PC-3 (cell line): ENCODE data around the gene CASTOR1. TPM values are rescaled to one million over a fixed set of nuclear protein-coding genes. Genes with fewer than 3 reads are reported as not detected.

Experiments
- ATAC-seq: fragments of 200-7000 bp; cut with Tn5 transposase; 2 replicates; pipeline ENCODE4 v1.9.1; 2020; ENCODE audit warnings: mild to moderate bottlenecking, moderate library complexity
- BruUV-seq: library from RNA; stranded (reverse); fragments of 400-500 nt; replicated peaks from 2 replicates; lab custom pipeline; 2021; lab: Mats Ljungman, UMichigan
- CTCF ChIA-PET: fragments of 300-600 bp; sonication (Branson Sonifier 250); formaldehyde crosslinking; loops from one replicate; lab custom pipeline; 2022; ENCODE audit warnings: antibody characterized with exemption; lab: Charles Lee
- POLR2A ChIA-PET: fragments of 300-600 bp; sonication (Branson Sonifier 250); formaldehyde crosslinking; loops from one replicate; lab custom pipeline; 2022; ENCODE audit warnings: antibody characterized with exemption; ENCODE audit not compliant: unreplicated experiment; lab: Charles Lee
- DNase-seq: peaks from one replicate; pipeline ENCODE4 v3.0.0-alpha.2; 2015
- H2AFZ ChIP-seq: fragments of 300-600 bp; sonication (generic); 2 replicates; pipeline ENCODE4 v1.6.0; 2016; ENCODE audit warnings: antibody characterized with exemption, low read length
- H3F3A ChIP-seq: fragments of 300-600 bp; sonication (generic); one replicate; pipeline ENCODE4 v1.6.0; 2017; ENCODE audit warnings: antibody characterized with exemption, low read length, control low read depth, mild to moderate bottlenecking; ENCODE audit not compliant: unreplicated experiment
- H3K27ac ChIP-seq: fragments of 300-600 bp; sonication (generic); 2 replicates; pipeline ENCODE4 v1.5.1; 2016; ENCODE audit warnings: mild to moderate bottlenecking, low read length
- H3K27me3 ChIP-seq: fragments of 300-600 bp; sonication (generic); 2 replicates; pipeline ENCODE4 v1.6.1; 2016; ENCODE audit warnings: low read length, mixed read lengths
- H3K36me3 ChIP-seq: fragments of 300-600 bp; sonication (generic); 2 replicates; pipeline ENCODE4 v1.6.1; 2016; ENCODE audit warnings: low read depth, mixed run types, low read length, mixed read lengths
- H3K4me1 ChIP-seq: fragments of 300-600 bp; sonication (generic); 2 replicates; pipeline ENCODE4 v1.5.1; 2016; ENCODE audit warnings: low read length; ENCODE audit not compliant: insufficient read depth
- H3K4me2 ChIP-seq: fragments of 300-600 bp; sonication (generic); 2 replicates; pipeline ENCODE4 v1.6.0; 2016; ENCODE audit warnings: low read length
- H3K4me3 ChIP-seq: fragments of 300-600 bp; sonication (generic); 2 replicates; pipeline ENCODE4 v1.5.1; 2016; ENCODE audit warnings: mild to moderate bottlenecking, low read length, mixed read lengths
- H3K79me2 ChIP-seq: fragments of 300-600 bp; sonication (generic); 2 replicates; pipeline ENCODE4 v1.6.1; 2017; ENCODE audit warnings: low read length, mixed read lengths
- H3K9ac ChIP-seq: fragments of 300-600 bp; sonication (generic); 2 replicates; pipeline ENCODE4 v1.6.0; 2016; ENCODE audit warnings: mild to moderate bottlenecking, low read length
- H3K9me2 ChIP-seq: fragments of 300-600 bp; sonication (generic); replicated peaks from 2 replicates; pipeline ENCODE4 v1.6.1; 2016; ENCODE audit warnings: mixed run types, low read length, mixed read lengths
- H3K9me3 ChIP-seq: fragments of 300-600 bp; sonication (generic); 2 replicates; pipeline ENCODE4 v1.6.1; 2016; ENCODE audit warnings: low read length, mixed read lengths
- H4K20me1 ChIP-seq: fragments of 300-600 bp; sonication (generic); 2 replicates; pipeline ENCODE4 v1.6.1; 2016; ENCODE audit warnings: low read length, mixed read lengths
- EZH2 ChIP-seq: fragments of 300-600 bp; sonication (generic); IDR thresholded peaks from one replicate; pipeline ENCODE4 v1.6.1; 2017; ENCODE audit warnings: antibody characterized with exemption, mild to moderate bottlenecking, low read length; ENCODE audit not compliant: unreplicated experiment
- EZH2phosphoT487 ChIP-seq: fragments of 300-600 bp; sonication (generic); IDR thresholded peaks from 2 replicates; pipeline ENCODE4 v1.6.1; 2018; ENCODE audit warnings: mild to moderate bottlenecking, antibody characterized with exemption, low read length, borderline replicate concordance
- intact Hi-C: fragments of 100-400 bp; cut with micrococcal nuclease; formaldehyde crosslinking; loops from 2 replicates; pipeline ENCODE4 v1.9.0; 2023
- total RNA-seq: library from RNA; depleted of rRNA; stranded (reverse); fragments of >200 nt; gene quantifications from 2 replicates; pipeline ENCODE4 v1.2.3, GENCODE V29; 2014
- TF ChIP-seq, protein P1 (sequence below): fragments of 300-600 bp; sonication (generic); conservative IDR thresholded peaks from 2 replicates; pipeline ENCODE4 v1.5.1; 2017; ENCODE audit warnings: antibody characterized with exemption, low read depth, mild to moderate bottlenecking, low read length

The CASTOR1 gene
- total RNA-seq, 1 experiment from 2014 or later: 4.2 TPM

DNA sequence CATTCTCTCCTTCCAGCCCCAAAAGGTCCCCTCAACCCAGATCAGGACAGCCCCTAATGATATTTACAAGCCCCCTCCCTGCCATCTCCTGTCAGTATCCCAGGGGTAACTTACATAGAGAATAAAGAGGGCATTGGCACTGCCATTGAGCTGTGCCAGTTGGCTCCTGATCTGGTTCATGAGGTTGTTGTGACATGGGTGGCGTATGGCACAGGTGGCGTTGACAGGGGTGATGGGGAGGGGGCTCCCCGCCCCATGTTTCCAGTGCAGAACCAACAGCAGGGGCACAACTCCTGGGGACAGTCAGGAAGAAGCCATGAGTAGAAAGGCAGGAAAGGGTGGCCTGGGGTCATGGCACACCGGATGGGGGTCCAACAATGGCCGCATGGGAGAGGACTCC, 44.7 kb downstream of the CASTOR1 start:
- H3K36me3 ChIP-seq: peaks cover 38% of the 10 kb centered on the region
- H3K79me2 ChIP-seq: peaks cover 65% of the 10 kb centered on the region
- no peak overlapping the region for H3K4me2 ChIP-seq
- H3K9me2 ChIP-seq: no peaks in the 10 kb centered on the region
- peaks cover 39% of the 10 kb centered on the region for H3K4me1 ChIP-seq
- peak overlapping the region; percentile 99 for H3K27ac ChIP-seq
- intact Hi-C loops: no loop called here
- H3K27me3 ChIP-seq: no peaks in the 10 kb centered on the region
- CTCF ChIA-PET: no interaction called here
- POLR2A ChIA-PET: interaction anchor here (0.6 kb wide), 1 partner anchor 190 kb away, joined by 3 read pairs; no protein-coding TSS in a partner anchor
- TF ChIP-seq EZH2phosphoT487 (no peak), EZH2 (no peak)
- TF ChIP-seq, protein P1, sequence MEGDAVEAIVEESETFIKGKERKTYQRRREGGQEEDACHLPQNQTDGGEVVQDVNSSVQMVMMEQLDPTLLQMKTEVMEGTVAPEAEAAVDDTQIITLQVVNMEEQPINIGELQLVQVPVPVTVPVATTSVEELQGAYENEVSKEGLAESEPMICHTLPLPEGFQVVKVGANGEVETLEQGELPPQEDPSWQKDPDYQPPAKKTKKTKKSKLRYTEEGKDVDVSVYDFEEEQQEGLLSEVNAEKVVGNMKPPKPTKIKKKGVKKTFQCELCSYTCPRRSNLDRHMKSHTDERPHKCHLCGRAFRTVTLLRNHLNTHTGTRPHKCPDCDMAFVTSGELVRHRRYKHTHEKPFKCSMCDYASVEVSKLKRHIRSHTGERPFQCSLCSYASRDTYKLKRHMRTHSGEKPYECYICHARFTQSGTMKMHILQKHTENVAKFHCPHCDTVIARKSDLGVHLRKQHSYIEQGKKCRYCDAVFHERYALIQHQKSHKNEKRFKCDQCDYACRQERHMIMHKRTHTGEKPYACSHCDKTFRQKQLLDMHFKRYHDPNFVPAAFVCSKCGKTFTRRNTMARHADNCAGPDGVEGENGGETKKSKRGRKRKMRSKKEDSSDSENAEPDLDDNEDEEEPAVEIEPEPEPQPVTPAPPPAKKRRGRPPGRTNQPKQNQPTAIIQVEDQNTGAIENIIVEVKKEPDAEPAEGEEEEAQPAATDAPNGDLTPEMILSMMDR: no peak
- no peak for ATAC-seq
- H3F3A ChIP-seq: no peaks in the 10 kb centered on the region
- H3K4me3 ChIP-seq: no peak overlapping the region
- H3K9me3 ChIP-seq: no peaks in the 10 kb centered on the region
- H3K9ac ChIP-seq: peak overlapping the region; percentile 78; the same call in 1 of the 2 replicates
- no peak overlapping the region for H2AFZ ChIP-seq
- BruUV-seq: no TSS peak
- H4K20me1 ChIP-seq: no peaks in the 10 kb centered on the region
- DNase-seq: no peak

DNA sequence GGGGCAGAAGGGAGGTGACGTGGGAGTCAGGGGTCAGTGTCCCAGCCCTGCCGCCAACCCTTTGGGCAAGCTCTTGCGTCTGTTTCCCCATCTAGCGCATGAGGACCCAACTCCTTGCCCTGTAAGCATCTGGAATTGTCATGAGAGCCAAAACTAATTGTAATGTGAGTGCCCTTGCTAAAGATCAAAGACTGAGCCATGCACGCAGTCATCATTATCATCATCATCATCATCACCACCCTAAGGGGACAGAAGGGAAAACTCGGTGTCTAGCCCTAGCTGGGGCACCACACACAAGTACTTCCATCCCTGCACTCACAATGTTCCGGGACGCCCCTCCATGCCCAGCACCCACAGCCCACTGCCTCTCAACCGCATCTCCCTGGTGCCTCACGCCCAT, 45.2 kb downstream of the CASTOR1 start:
- Histone ChIP-seq H3K36me3 (peaks cover 38% of the 10 kb centered on the region), H2AFZ (no peak overlapping the region), H3K27me3 (no peaks in the 10 kb centered on the region), H3K9ac (no peak overlapping the region), H3F3A (no peaks in the 10 kb centered on the region), H3K9me2 (no peaks in the 10 kb centered on the region), H3K4me2 (no peak overlapping the region), H3K4me3 (no peak overlapping the region), H3K27ac (peak overlapping the region; percentile 99), H4K20me1 (no peaks in the 10 kb centered on the region), H3K4me1 (peaks cover 37% of the 10 kb centered on the region), H3K9me3 (no peaks in the 10 kb centered on the region), H3K79me2 (peaks cover 59% of the 10 kb centered on the region)
- DNase-seq (no peak), ATAC-seq (no peak)
- intact Hi-C loops: no loop called here
- POLR2A ChIA-PET: no interaction called here
- CTCF ChIA-PET: no interaction called here
- no TSS peak for BruUV-seq
- TF ChIP-seq EZH2phosphoT487 (no peak), EZH2 (no peak)
- TF ChIP-seq, protein P1: no peak

DNA sequence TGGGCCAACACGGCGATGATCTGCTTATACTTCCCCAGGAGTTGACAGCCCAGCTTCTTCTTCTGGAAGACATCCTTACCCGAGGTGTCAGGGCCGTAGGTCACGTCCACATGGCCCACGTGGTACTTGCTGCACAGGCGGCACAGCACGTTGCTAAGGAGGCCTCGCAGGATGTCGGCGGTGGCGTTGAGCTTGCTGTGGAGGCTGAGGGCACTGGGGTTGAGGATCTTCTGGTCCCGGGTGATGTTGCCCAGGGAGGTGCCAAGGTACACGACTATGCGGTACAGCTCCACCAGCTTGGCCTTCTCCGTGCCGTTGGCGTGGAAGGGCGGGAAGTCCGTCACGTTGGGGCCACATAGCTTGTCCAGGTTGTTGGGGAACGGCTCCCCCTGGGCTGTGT, 45.6 kb downstream of the CASTOR1 start:
- Histone ChIP-seq H3K27ac (peak overlapping the region; percentile 99), H3K79me2 (peaks cover 55% of the 10 kb centered on the region), H3K9ac (no peak overlapping the region), H3K36me3 (peaks cover 38% of the 10 kb centered on the region), H3K9me2 (no peaks in the 10 kb centered on the region), H2AFZ (no peak overlapping the region), H3F3A (no peaks in the 10 kb centered on the region), H3K9me3 (no peaks in the 10 kb centered on the region), H3K4me2 (no peak overlapping the region), H3K4me1 (peaks cover 37% of the 10 kb centered on the region), H3K27me3 (no peaks in the 10 kb centered on the region), H4K20me1 (no peaks in the 10 kb centered on the region), H3K4me3 (no peak overlapping the region)
- ChIA-PET CTCF (no interaction called here), POLR2A (no interaction called here)
- no TSS peak for BruUV-seq
- DNase-seq (no peak), ATAC-seq (no peak)
- TF ChIP-seq, protein P1: no peak
- TF ChIP-seq EZH2 (no peak), EZH2phosphoT487 (no peak)
- intact Hi-C loops: no loop called here
